ENCODE measurements around the gene STOX2.

STOX2 gene

DNA sequence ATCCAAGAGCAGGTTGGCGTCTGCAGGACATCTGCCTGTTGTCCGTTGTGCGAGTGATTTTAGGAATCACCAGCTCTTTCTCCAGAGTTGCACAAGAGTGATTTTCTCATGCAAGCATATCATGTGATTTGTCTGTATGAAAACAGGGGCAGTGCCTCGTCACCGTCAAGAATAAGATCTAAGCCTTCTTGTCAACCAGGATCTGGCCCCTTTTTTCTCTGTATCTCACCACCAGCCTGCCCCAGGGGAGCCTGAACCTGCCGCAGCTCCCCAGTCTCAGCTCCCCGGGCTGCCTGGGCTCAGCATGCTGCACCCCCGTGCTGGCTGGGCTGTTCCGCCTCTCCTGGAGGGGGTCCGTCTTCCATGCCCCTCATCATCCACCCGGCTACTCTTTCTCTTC is 90.5 kb downstream of the STOX2 start:
- Histone ChIP-seq H3K9ac (ENCODE audit: low read length) (no peak overlapping the region), H3K9me2 (ENCODE audit: low read depth, low read length) (no peaks in the 10 kb centered on the region), H3K4me3 (ENCODE audit: low read depth, low read length, poor library complexity, severe bottlenecking) (no peak overlapping the region), H3K36me3 (ENCODE audit: insufficient read depth, low read length) (no peaks in the 10 kb centered on the region), H3K27ac (ENCODE audit: low read depth, low read length, poor library complexity, severe bottlenecking) (no peak overlapping the region), H3F3A (ENCODE audit: insufficient read depth, low read length) (no peaks in the 10 kb centered on the region), H2AFZ (ENCODE audit: low read length) (no peak overlapping the region), H3K4me1 (ENCODE audit: insufficient read depth, low read length, severe bottlenecking) (no peaks in the 10 kb centered on the region), H3K4me2 (ENCODE audit: low read length) (no peak overlapping the region), H3K9me3 (ENCODE audit: low read length) (no peaks in the 10 kb centered on the region), H4K20me1 (ENCODE audit: insufficient read depth, low read length) (no peaks in the 10 kb centered on the region), H3K79me2 (ENCODE audit: insufficient read depth, low read length) (no peaks in the 10 kb centered on the region), H3K27me3 (ENCODE audit: insufficient read depth, low read length) (no peaks in the 10 kb centered on the region)
- TF ChIP-seq, protein P1, sequence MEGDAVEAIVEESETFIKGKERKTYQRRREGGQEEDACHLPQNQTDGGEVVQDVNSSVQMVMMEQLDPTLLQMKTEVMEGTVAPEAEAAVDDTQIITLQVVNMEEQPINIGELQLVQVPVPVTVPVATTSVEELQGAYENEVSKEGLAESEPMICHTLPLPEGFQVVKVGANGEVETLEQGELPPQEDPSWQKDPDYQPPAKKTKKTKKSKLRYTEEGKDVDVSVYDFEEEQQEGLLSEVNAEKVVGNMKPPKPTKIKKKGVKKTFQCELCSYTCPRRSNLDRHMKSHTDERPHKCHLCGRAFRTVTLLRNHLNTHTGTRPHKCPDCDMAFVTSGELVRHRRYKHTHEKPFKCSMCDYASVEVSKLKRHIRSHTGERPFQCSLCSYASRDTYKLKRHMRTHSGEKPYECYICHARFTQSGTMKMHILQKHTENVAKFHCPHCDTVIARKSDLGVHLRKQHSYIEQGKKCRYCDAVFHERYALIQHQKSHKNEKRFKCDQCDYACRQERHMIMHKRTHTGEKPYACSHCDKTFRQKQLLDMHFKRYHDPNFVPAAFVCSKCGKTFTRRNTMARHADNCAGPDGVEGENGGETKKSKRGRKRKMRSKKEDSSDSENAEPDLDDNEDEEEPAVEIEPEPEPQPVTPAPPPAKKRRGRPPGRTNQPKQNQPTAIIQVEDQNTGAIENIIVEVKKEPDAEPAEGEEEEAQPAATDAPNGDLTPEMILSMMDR (IDR thresholded peaks at IDR 0.05; ENCODE audit: low read length), result no peak
- no peak for TF ChIP-seq EZH2 (IDR thresholded peaks at IDR 0.05; ENCODE audit: borderline replicate concordance, low read length)

DNA sequence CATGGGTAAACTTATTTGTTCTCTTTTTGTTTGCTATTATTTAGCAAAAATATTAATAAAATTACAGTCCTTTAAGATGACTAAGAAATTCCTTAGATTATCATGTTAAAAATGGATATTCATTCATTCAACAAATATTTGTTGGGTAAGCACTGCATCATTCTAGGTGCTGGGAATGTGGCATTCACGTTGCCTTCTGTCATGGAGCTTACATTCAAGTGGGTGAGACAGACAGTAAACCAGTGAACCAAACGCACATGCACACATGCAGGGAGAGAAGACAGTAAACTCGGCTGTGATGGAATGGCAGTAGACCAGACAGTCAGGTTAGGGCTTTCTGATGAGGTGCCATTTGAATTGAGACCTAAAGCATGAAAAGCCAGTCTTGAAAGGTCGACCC is 91.8 kb downstream of the STOX2 start:
- Histone ChIP-seq H3K4me2 (ENCODE audit: low read length) (no peak overlapping the region), H3K9me2 (ENCODE audit: low read depth, low read length) (no peaks in the 10 kb centered on the region), H3F3A (ENCODE audit: insufficient read depth, low read length) (no peaks in the 10 kb centered on the region), H3K27ac (ENCODE audit: low read depth, low read length, poor library complexity, severe bottlenecking) (no peak overlapping the region), H3K4me1 (ENCODE audit: insufficient read depth, low read length, severe bottlenecking) (no peaks in the 10 kb centered on the region), H4K20me1 (ENCODE audit: insufficient read depth, low read length) (no peaks in the 10 kb centered on the region), H2AFZ (ENCODE audit: low read length) (no peak overlapping the region), H3K9ac (ENCODE audit: low read length) (no peak overlapping the region), H3K4me3 (ENCODE audit: low read depth, low read length, poor library complexity, severe bottlenecking) (no peak overlapping the region), H3K79me2 (ENCODE audit: insufficient read depth, low read length) (no peaks in the 10 kb centered on the region), H3K36me3 (ENCODE audit: insufficient read depth, low read length) (no peaks in the 10 kb centered on the region), H3K27me3 (ENCODE audit: insufficient read depth, low read length) (no peaks in the 10 kb centered on the region), H3K9me3 (ENCODE audit: low read length) (no peaks in the 10 kb centered on the region)
- no peak for TF ChIP-seq EZH2 (IDR thresholded peaks at IDR 0.05; ENCODE audit: borderline replicate concordance, low read length)
- TF ChIP-seq, protein P1 (IDR thresholded peaks at IDR 0.05; ENCODE audit: low read length), result no peak

DNA sequence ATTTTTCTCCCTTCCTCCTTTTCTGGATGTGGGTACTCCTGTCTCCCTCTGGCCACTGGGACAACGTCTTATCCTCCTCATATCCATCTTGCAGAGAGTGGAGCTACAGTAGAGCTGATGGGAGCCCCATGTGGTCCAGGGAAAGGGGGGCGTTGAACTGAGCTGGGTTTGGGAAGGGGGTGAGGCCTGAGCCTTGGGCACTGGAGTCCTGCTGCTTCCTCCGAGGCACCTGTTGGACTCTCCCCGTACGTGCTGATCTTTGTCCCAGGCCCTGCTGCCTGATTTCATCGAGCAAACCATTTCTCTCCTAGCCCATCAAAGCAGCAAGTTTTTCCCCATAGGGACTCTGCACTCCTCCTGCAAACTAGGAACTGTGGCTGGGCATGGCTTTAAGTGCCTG is 94.3 kb downstream of the STOX2 start:
- Histone ChIP-seq H3K36me3 (ENCODE audit: insufficient read depth, low read length) (no peaks in the 10 kb centered on the region), H3K9me3 (ENCODE audit: low read length) (no peaks in the 10 kb centered on the region), H3F3A (ENCODE audit: insufficient read depth, low read length) (no peaks in the 10 kb centered on the region), H3K27me3 (ENCODE audit: insufficient read depth, low read length) (no peaks in the 10 kb centered on the region), H3K9ac (ENCODE audit: low read length) (no peak overlapping the region), H4K20me1 (ENCODE audit: insufficient read depth, low read length) (no peaks in the 10 kb centered on the region), H3K4me2 (ENCODE audit: low read length) (no peak overlapping the region), H3K79me2 (ENCODE audit: insufficient read depth, low read length) (no peaks in the 10 kb centered on the region), H3K4me1 (ENCODE audit: insufficient read depth, low read length, severe bottlenecking) (no peaks in the 10 kb centered on the region), H3K9me2 (ENCODE audit: low read depth, low read length) (no peaks in the 10 kb centered on the region), H2AFZ (ENCODE audit: low read length) (no peak overlapping the region), H3K4me3 (ENCODE audit: low read depth, low read length, poor library complexity, severe bottlenecking) (no peak overlapping the region), H3K27ac (ENCODE audit: low read depth, low read length, poor library complexity, severe bottlenecking) (no peak overlapping the region)
- TF ChIP-seq, protein P1 (IDR thresholded peaks at IDR 0.05; ENCODE audit: low read length), result no peak
- no peak for TF ChIP-seq EZH2 (IDR thresholded peaks at IDR 0.05; ENCODE audit: borderline replicate concordance, low read length)

Data from OCI-LY1 (cell line).